WTC11 (cell line): ENCODE results near the gene VWA3B. TPM values are rescaled to one million over a fixed set of nuclear protein-coding genes. Genes with fewer than 3 reads are reported as not detected.

ENCODE experiments used
- ATAC-seq: fragments of 200-7000 bp; cut with Tn5 transposase; 2 replicates; pipeline ENCODE4 v1.10.0; 2021; ENCODE audit warnings: mild to moderate bottlenecking, moderate library complexity
- CTCF ChIA-PET: fragments of 300-600 bp; sonication (Branson Sonifier 250); formaldehyde crosslinking; loops from one replicate; lab custom pipeline; 2021; ENCODE audit warnings: antibody characterized with exemption; lab: Charles Lee
- POLR2A ChIA-PET: fragments of 350-600 bp; sonication (Branson Sonifier 250); formaldehyde crosslinking; loops from one replicate; lab custom pipeline; 2021; ENCODE audit warnings: antibody characterized with exemption; lab: Charles Lee
- DNase-seq: peaks from one replicate; pipeline ENCODE4 v3.0.0; 2021; ENCODE audit warnings: low spot score
- H3K27ac Mint-ChIP-seq: 2 replicates; pipeline ENCODE4 v1.8.0; 2021; ENCODE audit warnings: mixed read lengths
- H3K27me3 Mint-ChIP-seq: 2 replicates; pipeline ENCODE4 v1.8.0; 2021; ENCODE audit warnings: low read depth, mild to moderate bottlenecking, moderate library complexity, mixed read lengths
- H3K36me3 Mint-ChIP-seq: 2 replicates; pipeline ENCODE4 v1.8.0; 2021; ENCODE audit warnings: mixed read lengths
- H3K4me1 Mint-ChIP-seq: 2 replicates; pipeline ENCODE4 v1.8.0; 2022; ENCODE audit warnings: mixed read lengths
- H3K4me3 Mint-ChIP-seq: 2 replicates; pipeline ENCODE4 v1.8.0; 2021; ENCODE audit warnings: mild to moderate bottlenecking, moderate library complexity, mixed read lengths
- H3K9me3 Mint-ChIP-seq: 2 replicates; pipeline ENCODE4 v1.8.0; 2021; ENCODE audit warnings: mixed read lengths
- AR ChIP-seq: fragments of 250-450 bp; sonication (Bioruptor Pico); IDR thresholded peaks from 2 replicates; pipeline ENCODE4 v1.9.0; 2021; ENCODE audit warnings: mild to moderate bottlenecking
- CREB1 ChIP-seq: sonication (generic); formaldehyde crosslinking; IDR thresholded peaks from 2 replicates; pipeline ENCODE4 v1.8.0; 2023; ENCODE audit warnings: mild to moderate bottlenecking, missing genetic modification reagents
- CTCF ChIP-seq: fragments of 200-600 bp; IDR thresholded peaks from 2 replicates; pipeline ENCODE4 v1.8.0; 2022; ENCODE audit warnings: antibody characterized with exemption
- ELF4 ChIP-seq: sonication (generic); formaldehyde crosslinking; IDR thresholded peaks from 2 replicates; pipeline ENCODE4 v1.8.1; 2022; ENCODE audit warnings: low read depth, mild to moderate bottlenecking, moderate library complexity, missing genetic modification reagents
- IRF2 ChIP-seq: sonication (generic); formaldehyde crosslinking; IDR thresholded peaks from 2 replicates; pipeline ENCODE4 v1.8.0; 2022; ENCODE audit warnings: low read depth, missing genetic modification reagents, borderline replicate concordance
- NFYB ChIP-seq: sonication (generic); formaldehyde crosslinking; conservative IDR thresholded peaks from 2 replicates; pipeline ENCODE4 v1.8.0; 2022; ENCODE audit warnings: low read depth, missing genetic modification reagents
- NR1H2 ChIP-seq: sonication (generic); formaldehyde crosslinking; IDR thresholded peaks from 2 replicates; pipeline ENCODE4 v1.9.0; 2021; ENCODE audit warnings: mild to moderate bottlenecking, moderate library complexity, missing genetic modification reagents
- NR2C2 ChIP-seq: sonication (generic); formaldehyde crosslinking; IDR thresholded peaks from 2 replicates; pipeline ENCODE4 v1.8.0; 2022; ENCODE audit warnings: mild to moderate bottlenecking, missing genetic modification reagents
- OVOL2 ChIP-seq: fragments of 250-450 bp; sonication (Bioruptor Pico); IDR thresholded peaks from 2 replicates; pipeline ENCODE4 v1.9.0; 2021; ENCODE audit warnings: mild to moderate bottlenecking, borderline replicate concordance
- PRRX2 ChIP-seq: fragments of 250-450 bp; sonication (Bioruptor Pico); IDR thresholded peaks from 2 replicates; pipeline ENCODE4 v1.8.0; 2021; ENCODE audit warnings: mild to moderate bottlenecking
- SOX15 ChIP-seq: fragments of 250-450 bp; sonication (Bioruptor Pico); IDR thresholded peaks from 2 replicates; pipeline ENCODE4 v1.9.0; 2021; ENCODE audit warnings: mild to moderate bottlenecking
- ZNF263 ChIP-seq: sonication (generic); formaldehyde crosslinking; IDR thresholded peaks from 2 replicates; pipeline ENCODE4 v1.8.1; 2022; ENCODE audit warnings: low read depth, mild to moderate bottlenecking, moderate library complexity, missing genetic modification reagents
- ZNF396 ChIP-seq: fragments of 250-450 bp; sonication (Bioruptor Pico); IDR thresholded peaks from 2 replicates; pipeline ENCODE4 v1.8.0; 2021; ENCODE audit warnings: mild to moderate bottlenecking, moderate library complexity, borderline replicate concordance
- ZNF512 ChIP-seq: sonication (generic); formaldehyde crosslinking; IDR thresholded peaks from 2 replicates; pipeline ENCODE4 v1.8.1; 2022; ENCODE audit warnings: missing genetic modification reagents, borderline replicate concordance
- total RNA-seq: library from RNA; stranded (reverse); gene quantifications from 3 replicates; pipeline ENCODE4 v1.2.3, GENCODE V29; 2021
- TF ChIP-seq, protein P1 (sequence below): sonication (generic); formaldehyde crosslinking; IDR thresholded peaks from 2 replicates; pipeline ENCODE4 v1.8.1; 2023; ENCODE audit warnings: mild to moderate bottlenecking, missing genetic modification reagents
- TF ChIP-seq, protein P2 (sequence below): sonication (generic); formaldehyde crosslinking; IDR thresholded peaks from 2 replicates; pipeline ENCODE4 v1.8.0; 2022; ENCODE audit warnings: mild to moderate bottlenecking, missing genetic modification reagents
- TF ChIP-seq, protein P3 (sequence below): sonication (generic); formaldehyde crosslinking; IDR thresholded peaks from 2 replicates; pipeline ENCODE4 v1.8.1; 2023; ENCODE audit warnings: mild to moderate bottlenecking, missing genetic modification reagents
- TF ChIP-seq, protein P4 (sequence below): sonication (generic); formaldehyde crosslinking; IDR thresholded peaks from 2 replicates; pipeline ENCODE4 v1.8.1; 2023; ENCODE audit warnings: mild to moderate bottlenecking, missing genetic modification reagents, moderate library complexity

Gene VWA3B
- total RNA-seq, 1 experiment from 2014 or later: not detected

- no peak for TF ChIP-seq ZNF263 (CRISPR knock-in tag)
- TF ChIP-seq, protein P1, sequence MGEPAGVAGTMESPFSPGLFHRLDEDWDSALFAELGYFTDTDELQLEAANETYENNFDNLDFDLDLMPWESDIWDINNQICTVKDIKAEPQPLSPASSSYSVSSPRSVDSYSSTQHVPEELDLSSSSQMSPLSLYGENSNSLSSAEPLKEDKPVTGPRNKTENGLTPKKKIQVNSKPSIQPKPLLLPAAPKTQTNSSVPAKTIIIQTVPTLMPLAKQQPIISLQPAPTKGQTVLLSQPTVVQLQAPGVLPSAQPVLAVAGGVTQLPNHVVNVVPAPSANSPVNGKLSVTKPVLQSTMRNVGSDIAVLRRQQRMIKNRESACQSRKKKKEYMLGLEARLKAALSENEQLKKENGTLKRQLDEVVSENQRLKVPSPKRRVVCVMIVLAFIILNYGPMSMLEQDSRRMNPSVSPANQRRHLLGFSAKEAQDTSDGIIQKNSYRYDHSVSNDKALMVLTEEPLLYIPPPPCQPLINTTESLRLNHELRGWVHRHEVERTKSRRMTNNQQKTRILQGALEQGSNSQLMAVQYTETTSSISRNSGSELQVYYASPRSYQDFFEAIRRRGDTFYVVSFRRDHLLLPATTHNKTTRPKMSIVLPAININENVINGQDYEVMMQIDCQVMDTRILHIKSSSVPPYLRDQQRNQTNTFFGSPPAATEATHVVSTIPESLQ (CRISPR knock-in tag): no peak
Measured at GRCh38 chr2:98233941-98234340, 147.0 kb downstream of the VWA3B start (continued).

GRCh38 chr2:98234776-98235175, 147.8 kb downstream of the VWA3B start:
- no peak for ATAC-seq
- Mint-ChIP-seq H3K36me3 (no peaks in the 10 kb centered on the region), H3K9me3 (no peaks in the 10 kb centered on the region), H3K4me3 (no peak overlapping the region), H3K4me1 (no peaks in the 10 kb centered on the region), H3K27me3 (no peaks in the 10 kb centered on the region), H3K27ac (no peak overlapping the region)
- POLR2A ChIA-PET: no interaction called here
- no peak for DNase-seq
- TF ChIP-seq, protein P2, sequence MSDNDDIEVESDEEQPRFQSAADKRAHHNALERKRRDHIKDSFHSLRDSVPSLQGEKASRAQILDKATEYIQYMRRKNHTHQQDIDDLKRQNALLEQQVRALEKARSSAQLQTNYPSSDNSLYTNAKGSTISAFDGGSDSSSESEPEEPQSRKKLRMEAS (CRISPR knock-in tag): no peak
- TF ChIP-seq AR (CRISPR knock-in tag) (no peak), NFYB (CRISPR knock-in tag) (no peak), OVOL2 (CRISPR knock-in tag) (no peak), ZNF396 (CRISPR knock-in tag) (no peak), PRRX2 (CRISPR knock-in tag) (no peak), NR1H2 (CRISPR knock-in tag) (no peak), NR2C2 (CRISPR knock-in tag) (no peak), IRF2 (CRISPR knock-in tag) (no peak), ZNF512 (CRISPR knock-in tag) (no peak), CREB1 (CRISPR knock-in tag) (no peak), ELF4 (no peak), SOX15 (no peak), CTCF (no peak)
- TF ChIP-seq, protein P3, sequence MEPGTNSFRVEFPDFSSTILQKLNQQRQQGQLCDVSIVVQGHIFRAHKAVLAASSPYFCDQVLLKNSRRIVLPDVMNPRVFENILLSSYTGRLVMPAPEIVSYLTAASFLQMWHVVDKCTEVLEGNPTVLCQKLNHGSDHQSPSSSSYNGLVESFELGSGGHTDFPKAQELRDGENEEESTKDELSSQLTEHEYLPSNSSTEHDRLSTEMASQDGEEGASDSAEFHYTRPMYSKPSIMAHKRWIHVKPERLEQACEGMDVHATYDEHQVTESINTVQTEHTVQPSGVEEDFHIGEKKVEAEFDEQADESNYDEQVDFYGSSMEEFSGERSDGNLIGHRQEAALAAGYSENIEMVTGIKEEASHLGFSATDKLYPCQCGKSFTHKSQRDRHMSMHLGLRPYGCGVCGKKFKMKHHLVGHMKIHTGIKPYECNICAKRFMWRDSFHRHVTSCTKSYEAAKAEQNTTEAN (CRISPR knock-in tag): no peak
- TF ChIP-seq, protein P4, sequence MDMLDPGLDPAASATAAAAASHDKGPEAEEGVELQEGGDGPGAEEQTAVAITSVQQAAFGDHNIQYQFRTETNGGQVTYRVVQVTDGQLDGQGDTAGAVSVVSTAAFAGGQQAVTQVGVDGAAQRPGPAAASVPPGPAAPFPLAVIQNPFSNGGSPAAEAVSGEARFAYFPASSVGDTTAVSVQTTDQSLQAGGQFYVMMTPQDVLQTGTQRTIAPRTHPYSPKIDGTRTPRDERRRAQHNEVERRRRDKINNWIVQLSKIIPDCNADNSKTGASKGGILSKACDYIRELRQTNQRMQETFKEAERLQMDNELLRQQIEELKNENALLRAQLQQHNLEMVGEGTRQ: no peak
- CTCF ChIA-PET: interaction anchor here (3.4 kb wide), 1 partner anchor 34 kb away, joined by 13 read pairs; no protein-coding TSS in a partner anchor
